Dermis blood vessel endothelial cell (primary cell): ENCODE data around the gene SPATA13. TPM values are rescaled to one million over a fixed set of nuclear protein-coding genes. Genes with fewer than 3 reads are reported as not detected.

Source experiments
- DNase-seq: peaks from one replicate; pipeline ENCODE4 v3.0.0; 2010
- total RNA-seq: library from RNA; depleted of rRNA; stranded (reverse); fragments of >200 nt; gene quantifications from 2 replicates; pipeline ENCODE4 v1.2.3, GENCODE V29; 2014

SPATA13 gene
- total RNA-seq, 1 donor from 2014 or later, result 2.4 TPM

GRCh38 chr13:24257497-24257896 is 97.0 kb downstream of the SPATA13 start:
- DNase-seq, result no peak

GRCh38 chr13:24261566-24261965 is 101.0 kb downstream of the SPATA13 start:
- DNase-seq, result no peak

GRCh38 chr13:24263632-24264031 is 103.1 kb downstream of the SPATA13 start:
- no peak for DNase-seq

GRCh38 chr13:24264976-24265375 is 104.5 kb downstream of the SPATA13 start:
- no peak for DNase-seq

GRCh38 chr13:24265453-24265852 is 104.9 kb downstream of the SPATA13 start:
- no peak for DNase-seq

- DNase-seq, result no peak
Observed at GRCh38 chr13:24267274-24267673, 106.8 kb downstream of the SPATA13 start.

- DNase-seq, result no peak
Observed at GRCh38 chr13:24267801-24268200, 107.3 kb downstream of the SPATA13 start.

- DNase-seq, result no peak
Observed at GRCh38 chr13:24269821-24270220, 109.3 kb downstream of the SPATA13 start.

- no peak for DNase-seq
Observed at GRCh38 chr13:24270639-24271141, 110.2 kb downstream of the SPATA13 start.

- DNase-seq, result no peak
Observed at GRCh38 chr13:24271231-24271600, 110.7 kb downstream of the SPATA13 start.

- DNase-seq, result no peak
Observed at GRCh38 chr13:24271601-24272451, 111.3 kb downstream of the SPATA13 start.

- no peak for DNase-seq
Observed at GRCh38 chr13:24272452-24273161, 112.1 kb downstream of the SPATA13 start.

GRCh38 chr13:24273926-24274325 is 113.4 kb downstream of the SPATA13 start:
- no peak for DNase-seq

- no peak for DNase-seq
Observed at GRCh38 chr13:24274452-24275021, 114.0 kb downstream of the SPATA13 start.

- DNase-seq, result no peak
Observed at GRCh38 chr13:24275041-24275440, 114.5 kb downstream of the SPATA13 start.

- DNase-seq, result no peak
Observed at GRCh38 chr13:24276306-24276705, 115.8 kb downstream of the SPATA13 start.

GRCh38 chr13:24276861-24277260 is 116.3 kb downstream of the SPATA13 start:
- DNase-seq, result no peak

GRCh38 chr13:24277761-24278160 is 117.2 kb downstream of the SPATA13 start:
- no peak for DNase-seq

- DNase-seq, result no peak
Observed at GRCh38 chr13:24279327-24280110, 119.0 kb downstream of the SPATA13 start.

- DNase-seq, result no peak
Observed at GRCh38 chr13:24280720-24281119, 120.2 kb downstream of the SPATA13 start.

GRCh38 chr13:24281188-24282008 is 120.9 kb downstream of the SPATA13 start:
- no peak for DNase-seq

- DNase-seq, result no peak
Observed at GRCh38 chr13:24282256-24282655, 121.7 kb downstream of the SPATA13 start.
